K562 (cell line): ENCODE data around the gene RPS10. TPM values are rescaled to one million over a fixed set of nuclear protein-coding genes. Genes with fewer than 3 reads are reported as not detected.

ENCODE experiments used
- ATAC-seq: fragments of 200-7000 bp; cut with Tn5 transposase; 3 replicates; pipeline ENCODE4 v1.9.1; 2020; ENCODE audit warnings: moderate library complexity
- BruUV-seq: library from RNA; stranded (reverse); fragments of 400-500 nt; replicated peaks from 2 replicates; lab custom pipeline; 2021; lab: Mats Ljungman, UMichigan
- CTCF ChIA-PET: fragments of 300-600 bp; formaldehyde crosslinking; extraction: SDS; loops from one replicate; lab custom pipeline; 2021; ENCODE audit warnings: low intra/inter-chr PET ratio; lab: Yijun Ruan, JAX
- POLR2A ChIA-PET: fragments of 300-600, 350-650 bp; sonication (Branson Sonifier 250); formaldehyde crosslinking; extraction: SDS; loops from one replicate; lab custom pipeline; 2021; ENCODE audit warnings: antibody characterized with exemption, inconsistent platforms; lab: Yijun Ruan, JAX
- DNase-seq, 4 experiments: peaks; one replicate each; pipeline versions ENCODE4 v3.0.0 to v3.0.0-alpha.2; 2011 to 2018; ENCODE audit warnings: low spot score in 3 of 4, mixed read lengths in 3 of 4; ENCODE audit errors: extremely low read depth in 1 of 4
- FAIRE-seq: peaks from 2 replicates; lab custom pipeline; 2011; peaks lifted over from hg19 to GRCh38; lab: Jason Lieb, UNC
- H2AFZ ChIP-seq: 2 replicates; pipeline ENCODE4 v1.6.0; 2011; ENCODE audit warnings: low read depth, low read length, control low read depth, inconsistent platforms
- H3K27ac ChIP-seq: fragments of 200-600 bp; 3 replicates; pipeline ENCODE4 v1.8.0; 2011; ENCODE audit warnings: low read depth, mild to moderate bottlenecking, control low read depth, inconsistent platforms, low read length, moderate library complexity, mixed read lengths; ENCODE audit errors: extremely low read depth
- H3K27me3 ChIP-seq, 2 experiments: fragments of 300-600 bp in 1 of 2; 2 replicates in 1 of 2; 3 replicates in 1 of 2; pipeline versions ENCODE4 v1.6.0 to v1.8.0; 2011; ENCODE audit warnings: inconsistent platforms in 2 of 2, low read length in 2 of 2, mild to moderate bottlenecking in 1 of 2, mixed read lengths in 1 of 2, moderate library complexity in 1 of 2; ENCODE audit not compliant: control insufficient read depth in 2 of 2, insufficient read depth in 2 of 2
- H3K36me3 ChIP-seq: fragments of 300-600 bp; 3 replicates; pipeline ENCODE4 v1.8.0; 2011; ENCODE audit warnings: mild to moderate bottlenecking, low read length, inconsistent platforms; ENCODE audit not compliant: control insufficient read depth, insufficient read depth
- H3K4me1 ChIP-seq, 2 experiments: fragments of 200-600 bp in 1 of 2; replicated peaks in 1 of 2; 2 replicates in 1 of 2; 3 replicates in 1 of 2; pipeline versions ENCODE4 v1.5.1 to v1.8.0; 2011; ENCODE audit warnings: inconsistent platforms in 2 of 2, low read length in 2 of 2, mild to moderate bottlenecking in 1 of 2, mixed read lengths in 1 of 2, moderate library complexity in 1 of 2; ENCODE audit not compliant: control insufficient read depth in 2 of 2, insufficient read depth in 2 of 2
- H3K4me2 ChIP-seq: 2 replicates; pipeline ENCODE4 v1.6.1; 2011; ENCODE audit warnings: low read length, control low read depth, inconsistent platforms, mixed read lengths; ENCODE audit not compliant: insufficient read depth
- H3K4me3 ChIP-seq: fragments of 200-600 bp; sonication (generic), shearing (Covaris generic); 2 replicates; pipeline ENCODE4 v1.5.1; 2016; ENCODE audit warnings: control low read depth, inconsistent platforms
- H3K79me2 ChIP-seq: fragments of 200-600 bp; 3 replicates; pipeline ENCODE4 v1.8.0; 2011; ENCODE audit warnings: low read length, inconsistent platforms; ENCODE audit not compliant: control insufficient read depth, insufficient read depth
- H3K9ac ChIP-seq, 2 experiments: 2 replicates each; pipeline versions ENCODE4 v1.6.0 to v1.6.1; 2011; ENCODE audit warnings: low read depth in 2 of 2, low read length in 2 of 2, control low read depth in 1 of 2, inconsistent platforms in 1 of 2, mild to moderate bottlenecking in 1 of 2, mixed read lengths in 1 of 2; ENCODE audit not compliant: insufficient read depth in 1 of 2
- H3K9me1 ChIP-seq: one replicate; pipeline ENCODE4 v1.6.0; 2011; ENCODE audit warnings: inconsistent platforms, mild to moderate bottlenecking, low read length, moderate library complexity; ENCODE audit not compliant: control insufficient read depth, insufficient read depth
- H3K9me3 ChIP-seq: replicated peaks from 2 replicates; pipeline ENCODE4 v1.5.1; 2011; ENCODE audit warnings: low read depth, low read length, inconsistent platforms; ENCODE audit not compliant: control insufficient read depth, insufficient read depth
- H4K20me1 ChIP-seq: replicated peaks from 2 replicates; pipeline ENCODE4 v1.6.1; 2011; ENCODE audit warnings: low read length, inconsistent platforms, mixed read lengths; ENCODE audit not compliant: control insufficient read depth, insufficient read depth
- ATF7 ChIP-seq: fragments of 450-650 bp; IDR thresholded peaks from 2 replicates; pipeline ENCODE4 v1.7.1; 2014; ENCODE audit warnings: mild to moderate bottlenecking, moderate library complexity
- CLOCK ChIP-seq: fragments of 250-450 bp; sonication (Bioruptor Pico); IDR thresholded peaks from 2 replicates; pipeline ENCODE4 v1.4.0; 2020; ENCODE audit warnings: mild to moderate bottlenecking, moderate library complexity, borderline replicate concordance
- FOXO4 ChIP-seq: fragments of 450-650 bp; formaldehyde crosslinking; IDR thresholded peaks from 2 replicates; pipeline ENCODE4 v1.4.0; 2020; ENCODE audit warnings: mild to moderate bottlenecking, moderate library complexity
- HDAC1 ChIP-seq, 2 experiments: fragments of 450-650 bp; IDR thresholded peaks; 2 replicates each; pipeline ENCODE4 v1.6.1; 2016 to 2017; ENCODE audit warnings: inconsistent platforms in 1 of 2, mild to moderate bottlenecking in 1 of 2, moderate library complexity in 1 of 2
- HOXB6 ChIP-seq: fragments of 250-450 bp; sonication (Bioruptor Pico); IDR thresholded peaks from 2 replicates; pipeline ENCODE4 v1.5.1; 2022; ENCODE audit warnings: mild to moderate bottlenecking, borderline replicate concordance
- KLF10 ChIP-seq: fragments of 250-450 bp; sonication (Bioruptor Pico); IDR thresholded peaks from 2 replicates; pipeline ENCODE4 v1.6.1; 2021; ENCODE audit warnings: matching md5 sums
- MYC ChIP-seq, 2 experiments: fragments of 250-450 bp in 1 of 2; sonication (Bioruptor Pico) in 1 of 2; IDR thresholded peaks; 2 replicates each; pipeline versions ENCODE4 v1.5.1 to v1.6.1; 2012 to 2021; ENCODE audit warnings: low read depth in 2 of 2, borderline replicate concordance in 1 of 2, improper control_type of control experiment in 1 of 2, low read length in 1 of 2, mild to moderate bottlenecking in 1 of 2, moderate library complexity in 1 of 2
- RNF219 ChIP-seq: fragments of 250-450 bp; sonication (Bioruptor Pico); IDR thresholded peaks from 2 replicates; pipeline ENCODE4 v1.5.0; 2022; ENCODE audit warnings: mild to moderate bottlenecking
- TRIM25 ChIP-seq: fragments of 450-650 bp; IDR thresholded peaks from 2 replicates; pipeline ENCODE4 v1.7.0; 2016; ENCODE audit warnings: borderline replicate concordance
- ZNF134 ChIP-seq: fragments of 250-450 bp; sonication (Bioruptor Pico); conservative IDR thresholded peaks from 2 replicates; pipeline ENCODE4 v1.4.0; 2020
- ZNF140 ChIP-seq: fragments of 250-450 bp; sonication (Bioruptor Pico); IDR thresholded peaks from 2 replicates; pipeline ENCODE4 v1.8.0; 2021; ENCODE audit warnings: moderate library complexity, mild to moderate bottlenecking, inconsistent platforms
- ZNF146 ChIP-seq: IDR thresholded peaks from one replicate; pipeline ENCODE4 v1.6.1; 2018; ENCODE audit warnings: missing compliant biosample characterization; ENCODE audit not compliant: unreplicated experiment
- ZNF644 ChIP-seq: fragments of 200-800 bp; sonication (Bioruptor generic); IDR thresholded peaks from 2 replicates; pipeline ENCODE4 v1.6.1; 2016; ENCODE audit warnings: low read depth, missing genetic modification characterization, missing compliant biosample characterization
- WGBS: fragments of 100-300 bp; shearing (Covaris generic); methylation state at CpG from one replicate; pipeline ENCODE4 v1.1.6; 2016; ENCODE audit warnings: low coverage, mixed read lengths; ENCODE audit not compliant: insufficient coverage; ENCODE audit errors: missing lambda C conversion rate; 5-methylcytosine and 5-hydroxymethylcytosine counted together
- in situ Hi-C: fragments of 300-500 bp; cut with MboI; formaldehyde crosslinking; loops from 4 replicates; pipeline ENCODE4 v1.15.0; 2018; ENCODE audit warnings: inconsistent platforms, mixed read lengths
- intact Hi-C: fragments of 100-400 bp; cut with micrococcal nuclease; formaldehyde crosslinking; loops from 2 replicates; pipeline ENCODE4 v1.14.2; 2022
- polyA plus RNA-seq, 8 experiments: library from polyadenylated mRNA; depleted of rRNA in 4 of 8; stranded (reverse) in 5 of 8; unstranded in 3 of 8; fragments of >200 nt; fragmentation: Nextera tagmentation in 2 of 8; fragmentation: Illumina TruSeq in 1 of 8; extraction: Ambion mirVana in 2 of 8; extraction: Trizol in 1 of 8; gene quantifications; 2 replicates each; pipeline versions ENCODE4 v1.2.1 to v1.2.3, GENCODE V29; 2011 to 2014; ENCODE audit warnings: inconsistent platforms in 1 of 8, missing spikeins in 1 of 8
- total RNA-seq, 7 experiments: library from RNA; depleted of rRNA in 6 of 7; stranded (reverse); fragments of >200 nt in 6 of 7; fragmentation: Illumina TruSeq in 2 of 7; extraction: Trizol in 2 of 7; gene quantifications; 2 replicates each; pipeline versions ENCODE4 v1.2.1 to v1.2.3, GENCODE V29; 2011 to 2021; ENCODE audit warnings: low replicate concordance in 1 of 7

RPS10 gene
- total and polyA plus RNA-seq, 9 of the 15 experiments (the other 6 are each of a cell fraction or from before 2014, with no cell fraction given): 2,680 to 5,251 (median 3,876) TPM

- peaks cover 50% of the 10 kb centered on the region; the same call in 2 of the 3 replicates for H3K36me3 ChIP-seq
- WGBS: 87% methylated on average over 2 of the region's 2 CpGs
- H3K4me1 ChIP-seq: peaks cover 3 to 12% of the 10 kb centered on the region in 2 experiments; a peak in 4 of 5 replicates
- ATAC-seq (peak; percentile 79), FAIRE-seq (no peak), DNase-seq (peak in 2 of 4 experiments; percentile 34 to 47)
- H3K9me3 ChIP-seq: no peaks in the 10 kb centered on the region
- H3K4me3 ChIP-seq: no peak overlapping the region
- intact Hi-C loops (no loop called here), in situ Hi-C loops (no loop called here)
- POLR2A ChIA-PET: interaction anchor here (0.6 to 1.9 kb wide), 4 partner anchors 8 to 37 kb away, joined by 3 to 9 read pairs (median 4); no protein-coding TSS in a partner anchor
- no peaks in the 10 kb centered on the region for H3K9me1 ChIP-seq
- no peak overlapping the region for H3K9ac ChIP-seq
- no peaks in the 10 kb centered on the region for H3K27me3 ChIP-seq
- BruUV-seq: no TSS peak
- no peak overlapping the region for H2AFZ ChIP-seq
- CTCF ChIA-PET: no interaction called here
- H3K27ac ChIP-seq: no peak overlapping the region
- peaks cover 13% of the 10 kb centered on the region for H4K20me1 ChIP-seq
- peaks cover 97% of the 10 kb centered on the region for H3K79me2 ChIP-seq
- H3K4me2 ChIP-seq: no peak overlapping the region
- TF ChIP-seq ZNF134 (CRISPR knock-in tag) (no peak), FOXO4 (CRISPR knock-in tag) (no peak), RNF219 (CRISPR knock-in tag) (no peak), TRIM25 (no peak), ZNF644 (tag) (no peak), HDAC1 (IDR thresholded peaks at IDR 0.05) (no peak), MYC (IDR thresholded peaks at IDR 0.05; ENCODE audit: low read depth, low read length) (no peak), MYC (CRISPR knock-in tag; IDR thresholded peaks at IDR 0.05; ENCODE audit: borderline replicate concordance, low read depth) (no peak), ZNF146 (CRISPR knock-in tag) (no peak), ATF7 (no peak), CLOCK (CRISPR knock-in tag) (no peak), ZNF140 (CRISPR knock-in tag) (no peak), HOXB6 (CRISPR knock-in tag) (no peak), KLF10 (CRISPR knock-in tag) (no peak)
Observed at GRCh38 chr6:34378470-34378869, 47.4 kb downstream of the RPS10 start.
